HG02678 (cell line): ENCODE measurements around the gene CSMD2.

Experiments used
- ATAC-seq: cut with Tn5 transposase; IDR thresholded peaks from one replicate; pipeline ENCODE4 v1.9.1; 2021; ENCODE audit warnings: mild to moderate bottlenecking, moderate library complexity; ENCODE audit not compliant: unreplicated experiment

The CSMD2 gene

GRCh38 chr1:33781652-33782051 lies 383.4 kb downstream of the CSMD2 start:
- ATAC-seq = no peak

- no peak for ATAC-seq
Measured at GRCh38 chr1:33777337-33777736, 387.7 kb downstream of the CSMD2 start.

GRCh38 chr1:33768821-33769220 lies 396.2 kb downstream of the CSMD2 start:
- no peak for ATAC-seq

- ATAC-seq = no peak
Measured at GRCh38 chr1:33768106-33768505, 396.9 kb downstream of the CSMD2 start.

- ATAC-seq = no peak
Measured at GRCh38 chr1:33764149-33764548, 400.9 kb downstream of the CSMD2 start.

- no peak for ATAC-seq
Measured at GRCh38 chr1:33763406-33763805, 401.6 kb downstream of the CSMD2 start.

GRCh38 chr1:33762962-33763361 lies 402.1 kb downstream of the CSMD2 start:
- ATAC-seq = no peak

- no peak for ATAC-seq
Measured at GRCh38 chr1:33762109-33762830, 402.8 kb downstream of the CSMD2 start.

GRCh38 chr1:33758698-33759097 lies 406.3 kb downstream of the CSMD2 start:
- ATAC-seq = no peak

- ATAC-seq = no peak
Measured at GRCh38 chr1:33753087-33753856, 411.8 kb downstream of the CSMD2 start.

GRCh38 chr1:33745942-33746341 lies 419.1 kb downstream of the CSMD2 start:
- no peak for ATAC-seq

- ATAC-seq = no peak
Measured at GRCh38 chr1:33743221-33743998, 421.6 kb downstream of the CSMD2 start.

- ATAC-seq = no peak
Measured at GRCh38 chr1:33742663-33743062, 422.4 kb downstream of the CSMD2 start.

GRCh38 chr1:33741749-33742148 lies 423.3 kb downstream of the CSMD2 start:
- ATAC-seq = no peak

GRCh38 chr1:33740040-33740744 lies 424.8 kb downstream of the CSMD2 start:
- ATAC-seq = no peak

GRCh38 chr1:33738976-33739375 lies 426.1 kb downstream of the CSMD2 start:
- ATAC-seq = no peak

GRCh38 chr1:33738536-33738935 lies 426.5 kb downstream of the CSMD2 start:
- ATAC-seq = no peak

GRCh38 chr1:33736496-33736895 lies 428.5 kb downstream of the CSMD2 start:
- ATAC-seq = no peak

- no peak for ATAC-seq
Measured at GRCh38 chr1:33735624-33736023, 429.4 kb downstream of the CSMD2 start.

GRCh38 chr1:33727310-33727709 lies 437.7 kb downstream of the CSMD2 start:
- no peak for ATAC-seq

GRCh38 chr1:33726274-33726804 lies 438.7 kb downstream of the CSMD2 start:
- no peak for ATAC-seq
